ENCODE data around the gene TESK2. TPM values are rescaled to one million over a fixed set of nuclear protein-coding genes. Genes with fewer than 3 reads are reported as not detected.

The TESK2 gene
- total RNA-seq, 1 experiment from 2014 or later, result 13.8 TPM

DNA sequence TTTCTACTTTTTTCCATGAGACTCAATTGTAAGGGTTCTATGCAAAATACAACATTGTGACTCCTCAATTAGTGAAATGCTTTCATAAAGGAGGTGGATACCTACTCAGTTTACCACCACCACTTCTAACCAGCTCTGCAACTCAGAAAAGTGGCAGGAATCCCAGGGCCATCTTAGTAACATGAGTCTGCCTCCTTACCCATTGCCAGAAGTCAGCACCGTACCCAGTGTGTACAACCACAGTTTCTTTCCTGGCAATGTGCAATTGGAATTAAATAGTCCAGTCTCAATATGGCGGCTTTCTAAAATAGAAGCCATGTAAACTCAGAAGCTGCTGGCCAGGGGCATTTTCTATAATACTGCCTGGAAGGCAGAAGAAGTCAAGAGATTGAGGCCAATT is 32.1 kb downstream of the TESK2 start:
- POLR2A ChIA-PET (ENCODE audit: unreplicated experiment), result interaction anchor here (0.7 kb wide), 1 partner anchor 134 kb away, joined by 3 read pairs; no protein-coding TSS in a partner anchor
- peaks cover 10% of the 10 kb centered on the region; the same call in 1 of the 2 replicates for H3K4me1 ChIP-seq (replicated peaks; ENCODE audit: insufficient read depth)
- BruUV-seq (replicated peaks), result no TSS peak
- 0 out of 2 replicates have a peak, but pooled peaks cover 3% of the 10 kb centered on the region for H3F3A ChIP-seq (ENCODE audit: insufficient read depth, low read depth)
- no peak for DNase-seq
- no peak overlapping the region for H3K4me2 ChIP-seq
- no peak overlapping the region for H3K4me3 ChIP-seq
- H3K9me2 ChIP-seq (ENCODE audit: insufficient read depth), result no peaks in the 10 kb centered on the region
- H4K20me1 ChIP-seq (ENCODE audit: insufficient read depth), result no peaks in the 10 kb centered on the region
- no peak for TF ChIP-seq EZH2 (IDR thresholded peaks at IDR 0.05; ENCODE audit: low read depth)
- TF ChIP-seq, protein P1, sequence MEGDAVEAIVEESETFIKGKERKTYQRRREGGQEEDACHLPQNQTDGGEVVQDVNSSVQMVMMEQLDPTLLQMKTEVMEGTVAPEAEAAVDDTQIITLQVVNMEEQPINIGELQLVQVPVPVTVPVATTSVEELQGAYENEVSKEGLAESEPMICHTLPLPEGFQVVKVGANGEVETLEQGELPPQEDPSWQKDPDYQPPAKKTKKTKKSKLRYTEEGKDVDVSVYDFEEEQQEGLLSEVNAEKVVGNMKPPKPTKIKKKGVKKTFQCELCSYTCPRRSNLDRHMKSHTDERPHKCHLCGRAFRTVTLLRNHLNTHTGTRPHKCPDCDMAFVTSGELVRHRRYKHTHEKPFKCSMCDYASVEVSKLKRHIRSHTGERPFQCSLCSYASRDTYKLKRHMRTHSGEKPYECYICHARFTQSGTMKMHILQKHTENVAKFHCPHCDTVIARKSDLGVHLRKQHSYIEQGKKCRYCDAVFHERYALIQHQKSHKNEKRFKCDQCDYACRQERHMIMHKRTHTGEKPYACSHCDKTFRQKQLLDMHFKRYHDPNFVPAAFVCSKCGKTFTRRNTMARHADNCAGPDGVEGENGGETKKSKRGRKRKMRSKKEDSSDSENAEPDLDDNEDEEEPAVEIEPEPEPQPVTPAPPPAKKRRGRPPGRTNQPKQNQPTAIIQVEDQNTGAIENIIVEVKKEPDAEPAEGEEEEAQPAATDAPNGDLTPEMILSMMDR (conservative IDR thresholded peaks at IDR 0.05), result no peak
- H2AFZ ChIP-seq, result no peak overlapping the region
- no peaks in the 10 kb centered on the region for H3K79me2 ChIP-seq (ENCODE audit: low read depth)
- H3K27me3 ChIP-seq (ENCODE audit: insufficient read depth, low read depth), result no peaks in the 10 kb centered on the region
- CTCF ChIA-PET, result no interaction called here
- H3K9me3 ChIP-seq (ENCODE audit: insufficient read depth, low read depth), result no peaks in the 10 kb centered on the region
- H3K27ac ChIP-seq, result no peak overlapping the region
- H3K36me3 ChIP-seq (ENCODE audit: low read depth), result no peaks in the 10 kb centered on the region
- intact Hi-C loops (cut with micrococcal nuclease; ENCODE audit: unreplicated experiment), result no loop called here

DNA sequence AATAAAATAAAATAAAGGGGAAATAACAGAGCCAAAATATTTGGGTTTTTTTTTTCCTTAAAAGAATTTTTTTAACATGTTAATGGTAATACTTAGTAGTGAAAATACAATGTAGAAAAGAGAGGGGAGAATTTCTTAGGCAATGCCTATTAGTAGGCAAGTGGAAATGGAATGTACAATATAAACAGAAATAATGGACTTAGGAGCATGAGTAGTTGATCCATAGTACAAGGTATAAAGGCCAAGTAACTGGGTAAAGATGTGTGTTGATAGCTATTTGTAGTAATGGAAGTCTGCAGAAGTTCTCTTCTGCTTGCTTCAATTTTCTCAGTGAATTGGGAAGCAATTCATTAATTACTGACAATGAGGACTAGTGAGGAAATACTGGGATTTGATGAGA is 34.4 kb downstream of the TESK2 start:
- intact Hi-C loops (cut with micrococcal nuclease; ENCODE audit: unreplicated experiment), result no loop called here

DNA sequence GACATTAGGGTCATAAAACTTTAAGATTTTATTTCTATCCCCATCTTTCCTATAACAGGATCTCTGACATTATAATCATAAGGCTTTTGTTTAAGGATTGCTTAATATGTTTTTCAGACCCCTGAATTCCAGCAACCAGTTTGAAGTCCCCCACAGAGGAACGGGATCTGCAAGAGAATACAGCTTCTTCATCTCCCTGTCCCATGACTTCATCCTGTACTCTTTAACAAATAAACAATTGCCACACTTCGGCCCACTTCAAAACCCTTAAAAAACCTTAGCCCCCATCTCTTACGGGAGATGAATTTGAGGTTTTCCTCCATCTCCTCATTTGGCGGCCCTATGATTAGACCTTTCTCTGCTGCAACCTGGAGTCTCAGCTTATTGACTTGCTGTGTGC is 35.8 kb downstream of the TESK2 start:
- CTCF ChIA-PET, result no interaction called here
- Histone ChIP-seq H3K79me2 (ENCODE audit: low read depth) (no peaks in the 10 kb centered on the region), H3K27me3 (ENCODE audit: insufficient read depth, low read depth) (no peaks in the 10 kb centered on the region), H3F3A (ENCODE audit: insufficient read depth, low read depth) (0 out of 2 replicates have a peak, but pooled peaks cover 3% of the 10 kb centered on the region), H3K9me2 (ENCODE audit: insufficient read depth) (no peaks in the 10 kb centered on the region), H3K27ac (no peak overlapping the region), H3K9me3 (ENCODE audit: insufficient read depth, low read depth) (no peaks in the 10 kb centered on the region), H4K20me1 (ENCODE audit: insufficient read depth) (no peaks in the 10 kb centered on the region), H2AFZ (no peak overlapping the region), H3K4me3 (no peak overlapping the region), H3K4me1 (replicated peaks; ENCODE audit: insufficient read depth) (peaks cover 10% of the 10 kb centered on the region; the same call in 1 of the 2 replicates), H3K4me2 (no peak overlapping the region), H3K36me3 (ENCODE audit: low read depth) (no peaks in the 10 kb centered on the region)
- intact Hi-C loops (cut with micrococcal nuclease; ENCODE audit: unreplicated experiment), result no loop called here
- DNase-seq, result no peak
- TF ChIP-seq EZH2 (IDR thresholded peaks at IDR 0.05; ENCODE audit: low read depth), result no peak
- TF ChIP-seq, protein P1 (conservative IDR thresholded peaks at IDR 0.05), result no peak
- no TSS peak for BruUV-seq (replicated peaks)
- POLR2A ChIA-PET (ENCODE audit: unreplicated experiment), result no interaction called here

More for the DNA sequence above, 34.4 kb downstream of the TESK2 start:
- DNase-seq, result no peak
- no peaks in the 10 kb centered on the region for H3K79me2 ChIP-seq (ENCODE audit: low read depth)
- H3F3A ChIP-seq (ENCODE audit: insufficient read depth, low read depth), result 0 out of 2 replicates have a peak, but pooled peaks cover 3% of the 10 kb centered on the region
- H3K4me2 ChIP-seq, result no peak overlapping the region
- no peaks in the 10 kb centered on the region for H3K27me3 ChIP-seq (ENCODE audit: insufficient read depth, low read depth)
- no peaks in the 10 kb centered on the region for H3K9me2 ChIP-seq (ENCODE audit: insufficient read depth)
- H2AFZ ChIP-seq, result no peak overlapping the region
- H4K20me1 ChIP-seq (ENCODE audit: insufficient read depth), result no peaks in the 10 kb centered on the region
- H3K9me3 ChIP-seq (ENCODE audit: insufficient read depth, low read depth), result no peaks in the 10 kb centered on the region
- ChIA-PET POLR2A (ENCODE audit: unreplicated experiment) (interaction anchor here (0.5 kb wide), 1 partner anchor 65 kb away, joined by 6 read pairs; no protein-coding TSS in a partner anchor), CTCF (interaction anchor here (0.5 to 0.6 kb wide), 2 partner anchors 77 to 82 kb away, joined by 3 to 8 read pairs; no protein-coding TSS in a partner anchor)
- no peak overlapping the region for H3K27ac ChIP-seq
- BruUV-seq (replicated peaks), result no TSS peak
- H3K4me3 ChIP-seq, result no peak overlapping the region
- no peaks in the 10 kb centered on the region for H3K36me3 ChIP-seq (ENCODE audit: low read depth)
- no peak for TF ChIP-seq EZH2 (IDR thresholded peaks at IDR 0.05; ENCODE audit: low read depth)
- TF ChIP-seq, protein P1 (conservative IDR thresholded peaks at IDR 0.05), result no peak
- peaks cover 10% of the 10 kb centered on the region; the same call in 1 of the 2 replicates for H3K4me1 ChIP-seq (replicated peaks; ENCODE audit: insufficient read depth)

All from PC-9 (cell line).